Measurements from ENCODE around the gene GEMIN2. TPM values are rescaled to one million over a fixed set of nuclear protein-coding genes. Genes with fewer than 3 reads are reported as not detected.
"Not testable (repeated sequence)": the region's sequence is repeated elsewhere in the genome, so short reads cannot be mapped to it uniquely, and the experiment has no call there.

The GEMIN2 gene
- 10 to 100 TPM; 14.8 to 25.7 (median 23.6) TPM for total RNA-seq

- H3K4me3 ChIP-seq (ENCODE audit: low read depth, poor library complexity, severe bottlenecking): peak within 1 kb of the TSS; percentile 40
- WGBS, 2 donors: 1 to 2% methylated on average over 31 to 39 of the region's 40 CpGs
- TF ChIP-seq CTCF (IDR thresholded peaks at IDR 0.05) (no peak), POLR2A (IDR thresholded peaks at IDR 0.05) (no peak)
- intact Hi-C loops (cut with DNase I; ENCODE audit: low total_unique reads): no loop called here
- DNase-seq (ENCODE audit: low spot score in 2 of 2): peak; percentile 94 to 98
Observed at GRCh38 chr14:39114073-39114838, at the start of gene GEMIN2. Gene GEMIN2 (plus strand): TSS chr14:39114323. CDS start chr14:39114339, 16 bp downstream.

- 96 to 98% methylated on average over 7 of the region's 7 CpGs for WGBS, 2 donors
- H3K4me3 ChIP-seq (ENCODE audit: low read depth, poor library complexity, severe bottlenecking); intact Hi-C loops (cut with DNase I; ENCODE audit: low total_unique reads); DNase-seq (ENCODE audit: low spot score in 2 of 2): not testable (repeated sequence)
Observed at GRCh38 chr14:39069169-39069805, 44.8 kb upstream of the GEMIN2 start.

GRCh38 chr14:39069923-39070322, 44.2 kb upstream of the GEMIN2 start:
- no peak for TF ChIP-seq CTCF (IDR thresholded peaks at IDR 0.05)
- no peak for TF ChIP-seq POLR2A (IDR thresholded peaks at IDR 0.05)
- H3K4me3 ChIP-seq (ENCODE audit: low read depth, poor library complexity, severe bottlenecking): no peak overlapping the region
- intact Hi-C loops (cut with DNase I; ENCODE audit: low total_unique reads): no loop called here
- WGBS, 2 donors: 95 to 99% methylated on average over 5 of the region's 5 CpGs
- DNase-seq (ENCODE audit: low spot score in 2 of 2): no peak

- no peak for TF ChIP-seq POLR2A (IDR thresholded peaks at IDR 0.05)
- TF ChIP-seq CTCF (IDR thresholded peaks at IDR 0.05): no peak
- no peak overlapping the region for H3K4me3 ChIP-seq (ENCODE audit: low read depth, poor library complexity, severe bottlenecking)
- DNase-seq (ENCODE audit: low spot score in 2 of 2): no peak
- intact Hi-C loops (cut with DNase I; ENCODE audit: low total_unique reads): no loop called here
- 84 to 95% methylated on average over 2 of the region's 2 CpGs for WGBS, 2 donors
Observed at GRCh38 chr14:39071096-39071495, 43.0 kb upstream of the GEMIN2 start.

GRCh38 chr14:39080886-39081285, 33.2 kb upstream of the GEMIN2 start:
- no peak overlapping the region for H3K4me3 ChIP-seq (ENCODE audit: low read depth, poor library complexity, severe bottlenecking)
- DNase-seq (ENCODE audit: low spot score in 2 of 2): no peak
- intact Hi-C loops (cut with DNase I; ENCODE audit: low total_unique reads): no loop called here
- 100% methylated on average over 1 of the region's 1 CpG for WGBS, 2 donors
- TF ChIP-seq POLR2A (IDR thresholded peaks at IDR 0.05): no peak

- no peak for DNase-seq (ENCODE audit: low spot score in 2 of 2)
- intact Hi-C loops (cut with DNase I; ENCODE audit: low total_unique reads): no loop called here
- no peak for TF ChIP-seq POLR2A (IDR thresholded peaks at IDR 0.05)
- TF ChIP-seq CTCF (IDR thresholded peaks at IDR 0.05): no peak
- 83 to 84% methylated on average over 5 of the region's 5 CpGs for WGBS, 2 donors
- H3K4me3 ChIP-seq (ENCODE audit: low read depth, poor library complexity, severe bottlenecking): no peak overlapping the region
Observed at GRCh38 chr14:39083127-39083526, 31.0 kb upstream of the GEMIN2 start.

Data from lower leg skin (tissue), 4 donors.